HepG2 (cell line): ENCODE measurements around the gene ANKRD10. TPM values are rescaled to one million over a fixed set of nuclear protein-coding genes. Genes with fewer than 3 reads are reported as not detected.

Experiments used
- ATAC-seq: fragments of 200-7000 bp; cut with Tn5 transposase; 3 replicates; pipeline ENCODE4 v1.9.1; 2020; ENCODE audit warnings: mild to moderate bottlenecking, moderate library complexity
- BruUV-seq: library from RNA; stranded (reverse); fragments of 400-500 nt; replicated peaks from 2 replicates; lab custom pipeline; 2021; lab: Mats Ljungman, UMichigan
- CTCF ChIA-PET: fragments of 300-600 bp; formaldehyde crosslinking; extraction: SDS; loops from one replicate; lab custom pipeline; 2021; ENCODE audit warnings: low total read pairs, inconsistent platforms, low intra/inter-chr PET ratio; lab: Yijun Ruan, JAX
- POLR2A ChIA-PET: fragments of 350-600 bp; sonication (Branson Sonifier 250); formaldehyde crosslinking; loops from one replicate; lab custom pipeline; 2020; ENCODE audit warnings: antibody characterized with exemption, inconsistent platforms; lab: Yijun Ruan, JAX
- DNase-seq: peaks from one replicate; pipeline ENCODE4 v3.0.0-alpha.2; 2015; ENCODE audit warnings: low spot score
- FAIRE-seq: peaks from 3 replicates; lab custom pipeline; 2011; peaks lifted over from hg19 to GRCh38; lab: Jason Lieb, UNC
- H2AFZ ChIP-seq: one replicate; pipeline ENCODE4 v1.6.1; 2011; ENCODE audit warnings: low read length, inconsistent platforms
- H3K27ac ChIP-seq: fragments of 300-600 bp; 3 replicates; pipeline ENCODE4 v1.8.0; 2011; ENCODE audit warnings: mixed run types, mild to moderate bottlenecking, mixed read lengths, low read length, inconsistent platforms; ENCODE audit not compliant: insufficient read depth; ENCODE audit errors: extremely low read length
- H3K27me3 ChIP-seq, 2 experiments: fragments of 200-600 bp in 1 of 2; 2 replicates in 1 of 2; 3 replicates in 1 of 2; pipeline versions ENCODE4 v1.6.0 to v1.8.0; 2011; ENCODE audit warnings: low read length in 2 of 2, mild to moderate bottlenecking in 2 of 2, moderate library complexity in 2 of 2, inconsistent platforms in 1 of 2; ENCODE audit not compliant: insufficient read depth in 2 of 2, control insufficient read depth in 1 of 2
- H3K36me3 ChIP-seq, 2 experiments: fragments of 200-600 bp in 1 of 2; replicated peaks in 1 of 2; 2 replicates in 1 of 2; 3 replicates in 1 of 2; pipeline versions ENCODE4 v1.5.1 to v1.8.0; 2011; ENCODE audit warnings: low read length in 2 of 2, inconsistent platforms in 1 of 2; ENCODE audit not compliant: insufficient read depth in 2 of 2, control insufficient read depth in 1 of 2
- H3K4me1 ChIP-seq: 2 replicates; pipeline ENCODE4 v1.5.1; 2012; ENCODE audit warnings: low read length, inconsistent platforms; ENCODE audit not compliant: insufficient read depth
- H3K4me2 ChIP-seq: 2 replicates; pipeline ENCODE4 v1.6.0; 2011; ENCODE audit warnings: low read depth, low read length, inconsistent platforms
- H3K4me3 ChIP-seq, 3 experiments: fragments of 200-600 bp in 1 of 3; sonication (generic), shearing (Covaris generic) in 1 of 3; replicated peaks in 1 of 3; 2 replicates each; pipeline ENCODE4 v1.5.1; 2011 to 2016; ENCODE audit warnings: low read length in 3 of 3, inconsistent platforms in 2 of 3, low read depth in 2 of 3, mild to moderate bottlenecking in 2 of 3, control low read depth in 1 of 3, mixed read lengths in 1 of 3; ENCODE audit not compliant: insufficient read depth in 1 of 3
- H3K79me2 ChIP-seq: one replicate; pipeline ENCODE4 v1.6.1; 2011; ENCODE audit warnings: low read length, inconsistent platforms; ENCODE audit not compliant: insufficient read depth
- H3K9ac ChIP-seq: 2 replicates; pipeline ENCODE4 v1.6.0; 2011; ENCODE audit warnings: mild to moderate bottlenecking, low read depth, low read length, inconsistent platforms; ENCODE audit not compliant: insufficient read depth
- H3K9me3 ChIP-seq: 2 replicates; pipeline ENCODE4 v1.5.1; 2012; ENCODE audit warnings: mild to moderate bottlenecking, low read length
- H4K20me1 ChIP-seq: 2 replicates; pipeline ENCODE4 v1.6.0; 2011; ENCODE audit warnings: inconsistent platforms, mild to moderate bottlenecking, low read length, moderate library complexity; ENCODE audit not compliant: insufficient read depth
- REPIN1 ChIP-seq: sonication (generic); formaldehyde crosslinking; IDR thresholded peaks from 2 replicates; pipeline ENCODE4 v1.8.0; 2022; ENCODE audit warnings: missing genetic modification reagents, low read depth, mild to moderate bottlenecking, borderline replicate concordance
- ZBTB10 ChIP-seq: sonication (generic); formaldehyde crosslinking; IDR thresholded peaks from 2 replicates; pipeline ENCODE4 v1.4.0; 2020; ENCODE audit warnings: missing genetic modification reagents, borderline replicate concordance
- ZNF691 ChIP-seq: sonication (generic); formaldehyde crosslinking; IDR thresholded peaks from 2 replicates; pipeline ENCODE4 v1.4.0; 2020; ENCODE audit warnings: missing genetic modification reagents, low read depth, mild to moderate bottlenecking, borderline replicate concordance
- WGBS: methylation state at CpG from one replicate; pipeline ENCODE4 v1.1.6; 2017; ENCODE audit warnings: low lambda C conversion rate; 5-methylcytosine and 5-hydroxymethylcytosine counted together
- in situ Hi-C: cut with HindIII; loops from 2 replicates; pipeline ENCODE4 v1.10.0; 2017; ENCODE audit warnings: low pct_unique_long_range_greater_than_20kb; ENCODE audit not compliant: extremely low pct_ligation_motif_present
- intact Hi-C: fragments of 100-400 bp; cut with micrococcal nuclease; formaldehyde crosslinking; loops from one replicate; pipeline ENCODE4 v1.10.0; 2022; ENCODE audit not compliant: unreplicated experiment
- polyA plus RNA-seq, 8 experiments: library from polyadenylated mRNA; depleted of rRNA in 3 of 8; stranded (reverse) in 7 of 8; unstranded in 1 of 8; fragments of >200 nt; fragmentation: Illumina TruSeq in 4 of 8; extraction: Trizol in 4 of 8; gene quantifications; 2 replicates each; pipeline versions ENCODE4 v1.2.1 to v1.2.3, GENCODE V29; 2011 to 2016; ENCODE audit warnings: low read depth in 4 of 8, missing spikeins in 1 of 8, mixed read lengths in 1 of 8; ENCODE audit not compliant: insufficient read depth in 1 of 8
- total RNA-seq, 5 experiments: library from RNA; depleted of rRNA; stranded (reverse); fragments of >200 nt; fragmentation: Illumina TruSeq; extraction: Trizol; gene quantifications; 2 replicates each; pipeline ENCODE4 v1.2.3, GENCODE V29; 2016; ENCODE audit warnings: low read depth in 1 of 5

Gene ANKRD10
- total and polyA plus RNA-seq, 2 of the 13 experiments (the other 11 are each of a cell fraction or from before 2014, with no cell fraction given): 108 to 115 TPM

- 0 out of 2 replicates have a peak, but pooled peaks cover 9% of the 10 kb centered on the region for H3K4me1 ChIP-seq
- DNase-seq (no peak), FAIRE-seq (no peak), ATAC-seq (no peak)
- H3K4me3 ChIP-seq: no peak overlapping the region
- H3K79me2 ChIP-seq: no peaks in the 10 kb centered on the region
- no peaks in the 10 kb centered on the region for H3K36me3 ChIP-seq
- CTCF ChIA-PET: no interaction called here
- POLR2A ChIA-PET: interaction anchor here (2.3 kb wide), 1 partner anchor 9 kb away, joined by 9 read pairs; the partner anchor contains the start of gene ANKRD10
- in situ Hi-C loops (loop anchor here (10.0 kb wide), 1 partner anchor 330 kb away; no protein-coding TSS in a partner anchor), intact Hi-C loops (loop anchor here (10.0 kb wide), 2 partner anchors 100 to 330 kb away; no protein-coding TSS in a partner anchor)
- TF ChIP-seq ZNF691 (CRISPR knock-in tag) (no peak), REPIN1 (CRISPR knock-in tag) (no peak), ZBTB10 (CRISPR knock-in tag) (no peak)
- 61% methylated on average over 4 of the region's 4 CpGs for WGBS
- no peak overlapping the region for H3K9ac ChIP-seq
- H3K27ac ChIP-seq: no peak overlapping the region
- H3K27me3 ChIP-seq: peaks cover 0 to 26% of the 10 kb centered on the region in 2 experiments; a peak in 3 of 5 replicates
- no peaks in the 10 kb centered on the region for H4K20me1 ChIP-seq
- H3K9me3 ChIP-seq: no peaks in the 10 kb centered on the region
- no TSS peak for BruUV-seq
- no peak overlapping the region for H3K4me2 ChIP-seq
- H2AFZ ChIP-seq: no peak overlapping the region
These were observed 9.7 kb upstream of the ANKRD10 start for GRCh38 chr13:110924639-110924934.
